Panc1 (cell line): ENCODE results near the gene IL13RA2. TPM values are rescaled to one million over a fixed set of nuclear protein-coding genes. Genes with fewer than 3 reads are reported as not detected.

Experiments
- ATAC-seq: fragments of 200-7000 bp; cut with Tn5 transposase; 2 replicates; pipeline ENCODE4 v1.9.1; 2020; ENCODE audit warnings: mild to moderate bottlenecking, moderate library complexity
- BruUV-seq: library from RNA; stranded (reverse); fragments of 400-500 nt; replicated peaks from 2 replicates; lab custom pipeline; 2021; lab: Mats Ljungman, UMichigan
- CTCF ChIA-PET: fragments of 300-600 bp; sonication (Branson Sonifier 250); formaldehyde crosslinking; loops from one replicate; lab custom pipeline; 2022; ENCODE audit warnings: antibody characterized with exemption; lab: Charles Lee
- POLR2A ChIA-PET: fragments of 300-600 bp; sonication (Branson Sonifier 250); formaldehyde crosslinking; loops from one replicate; lab custom pipeline; 2022; ENCODE audit warnings: antibody characterized with exemption; lab: Charles Lee
- DNase-seq: peaks from one replicate; pipeline ENCODE4 v3.0.0-alpha.2; 2010; ENCODE audit warnings: low read depth, low spot score
- H3K27ac ChIP-seq: 2 replicates; pipeline ENCODE4 v1.5.1; 2011; ENCODE audit warnings: mild to moderate bottlenecking, low read length, inconsistent platforms
- H3K27me3 ChIP-seq: fragments of 200-500 bp; sonication (Bioruptor generic); 2 replicates; pipeline ENCODE4 v1.6.0; 2014; ENCODE audit warnings: low read length, inconsistent platforms; ENCODE audit not compliant: control insufficient read depth, insufficient read depth
- H3K36me3 ChIP-seq: fragments of 200-500 bp; sonication (Bioruptor generic); 2 replicates; pipeline ENCODE4 v1.5.1; 2014; ENCODE audit warnings: inconsistent platforms, mild to moderate bottlenecking, low read length, moderate library complexity; ENCODE audit not compliant: control insufficient read depth, insufficient read depth
- H3K4me1 ChIP-seq: 2 replicates; pipeline ENCODE4 v1.5.1; 2011; ENCODE audit warnings: inconsistent platforms, mild to moderate bottlenecking, low read length, moderate library complexity; ENCODE audit not compliant: control insufficient read depth, insufficient read depth
- H3K4me3 ChIP-seq, 2 experiments: 2 replicates each; pipeline ENCODE4 v1.5.1; 2011 to 2012; ENCODE audit warnings: low read depth in 2 of 2, low read length in 2 of 2, mild to moderate bottlenecking in 2 of 2, inconsistent platforms in 1 of 2, moderate library complexity in 1 of 2
- H3K9me3 ChIP-seq: fragments of 200-500 bp; sonication (Bioruptor generic); 2 replicates; pipeline ENCODE4 v1.5.1; 2014; ENCODE audit warnings: low read depth, mild to moderate bottlenecking, inconsistent platforms, low read length, moderate library complexity; ENCODE audit not compliant: control insufficient read depth, insufficient read depth
- POLR2AphosphoS5 ChIP-seq: IDR thresholded peaks from 2 replicates; pipeline ENCODE4 v1.6.1; 2012; ENCODE audit warnings: mild to moderate bottlenecking, low read depth, low read length, moderate library complexity
- SIN3A ChIP-seq: IDR thresholded peaks from 2 replicates; pipeline ENCODE4 v1.6.1; 2012; ENCODE audit warnings: low read depth, mild to moderate bottlenecking, low read length, moderate library complexity, borderline replicate concordance; ENCODE audit not compliant: insufficient read depth
- TCF7L2 ChIP-seq: IDR thresholded peaks from 2 replicates; pipeline ENCODE4 v1.6.1; 2011; ENCODE audit warnings: mild to moderate bottlenecking, low read depth, low read length, inconsistent platforms
- in situ Hi-C: cut with HindIII; loops from 2 replicates; pipeline ENCODE4 v1.10.0; 2016; ENCODE audit warnings: low sequenced_read_pairs, low pct_unique_long_range_greater_than_20kb
- intact Hi-C: fragments of 100-400 bp; cut with micrococcal nuclease; formaldehyde crosslinking; loops from one replicate; pipeline ENCODE4 v1.10.0; 2022; ENCODE audit not compliant: unreplicated experiment
- total RNA-seq: library from RNA; stranded (reverse); gene quantifications from one replicate; pipeline ENCODE4 v1.2.1, GENCODE V29; 2021; ENCODE audit not compliant: unreplicated experiment
- TF ChIP-seq, protein P1 (sequence below): fragments of 450-650 bp; IDR thresholded peaks from 2 replicates; pipeline ENCODE4 v1.5.1; 2017; ENCODE audit warnings: mild to moderate bottlenecking
- TF ChIP-seq, protein P2 (sequence below), 2 experiments: IDR thresholded peaks; 2 replicates each; pipeline ENCODE4 v1.6.1; 2011 to 2012; ENCODE audit warnings: low read depth in 2 of 2, control low read depth in 1 of 2, low read length in 1 of 2, mild to moderate bottlenecking in 1 of 2, moderate library complexity in 1 of 2; ENCODE audit not compliant: insufficient read depth in 1 of 2

Gene IL13RA2
- total RNA-seq, 1 experiment from 2014 or later = not detected

DNA sequence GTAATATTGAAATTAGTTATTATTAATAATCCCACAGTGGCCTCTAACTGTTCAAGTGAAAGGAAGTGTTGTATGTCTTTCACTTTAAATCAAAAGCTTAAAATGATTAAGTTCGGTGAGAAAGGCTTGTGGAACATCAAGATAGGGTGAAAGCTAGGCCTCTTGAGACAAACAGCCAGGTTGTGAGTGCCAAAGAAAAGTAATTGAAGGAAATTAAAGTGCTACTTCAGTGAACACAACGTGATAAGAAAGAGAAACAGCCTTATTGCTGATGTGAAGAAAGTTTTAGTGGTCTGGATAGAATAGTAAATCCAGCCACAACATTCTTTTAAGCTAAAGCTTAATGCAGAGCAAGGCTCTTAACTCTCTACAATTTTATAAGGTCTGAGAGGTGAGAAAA lies 42.6 kb upstream of the IL13RA2 start:
- H3K36me3 ChIP-seq = no peaks in the 10 kb centered on the region
- ChIA-PET POLR2A (no interaction called here), CTCF (no interaction called here)
- no peak overlapping the region for H3K4me3 ChIP-seq
- H3K27ac ChIP-seq = no peak overlapping the region
- BruUV-seq = no TSS peak
- DNase-seq (no peak), ATAC-seq (no peak)
- no peak for TF ChIP-seq TCF7L2
- TF ChIP-seq POLR2AphosphoS5 = no peak
- TF ChIP-seq, protein P1, sequence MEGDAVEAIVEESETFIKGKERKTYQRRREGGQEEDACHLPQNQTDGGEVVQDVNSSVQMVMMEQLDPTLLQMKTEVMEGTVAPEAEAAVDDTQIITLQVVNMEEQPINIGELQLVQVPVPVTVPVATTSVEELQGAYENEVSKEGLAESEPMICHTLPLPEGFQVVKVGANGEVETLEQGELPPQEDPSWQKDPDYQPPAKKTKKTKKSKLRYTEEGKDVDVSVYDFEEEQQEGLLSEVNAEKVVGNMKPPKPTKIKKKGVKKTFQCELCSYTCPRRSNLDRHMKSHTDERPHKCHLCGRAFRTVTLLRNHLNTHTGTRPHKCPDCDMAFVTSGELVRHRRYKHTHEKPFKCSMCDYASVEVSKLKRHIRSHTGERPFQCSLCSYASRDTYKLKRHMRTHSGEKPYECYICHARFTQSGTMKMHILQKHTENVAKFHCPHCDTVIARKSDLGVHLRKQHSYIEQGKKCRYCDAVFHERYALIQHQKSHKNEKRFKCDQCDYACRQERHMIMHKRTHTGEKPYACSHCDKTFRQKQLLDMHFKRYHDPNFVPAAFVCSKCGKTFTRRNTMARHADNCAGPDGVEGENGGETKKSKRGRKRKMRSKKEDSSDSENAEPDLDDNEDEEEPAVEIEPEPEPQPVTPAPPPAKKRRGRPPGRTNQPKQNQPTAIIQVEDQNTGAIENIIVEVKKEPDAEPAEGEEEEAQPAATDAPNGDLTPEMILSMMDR = no peak
- no peak for TF ChIP-seq SIN3A
- TF ChIP-seq, protein P2, sequence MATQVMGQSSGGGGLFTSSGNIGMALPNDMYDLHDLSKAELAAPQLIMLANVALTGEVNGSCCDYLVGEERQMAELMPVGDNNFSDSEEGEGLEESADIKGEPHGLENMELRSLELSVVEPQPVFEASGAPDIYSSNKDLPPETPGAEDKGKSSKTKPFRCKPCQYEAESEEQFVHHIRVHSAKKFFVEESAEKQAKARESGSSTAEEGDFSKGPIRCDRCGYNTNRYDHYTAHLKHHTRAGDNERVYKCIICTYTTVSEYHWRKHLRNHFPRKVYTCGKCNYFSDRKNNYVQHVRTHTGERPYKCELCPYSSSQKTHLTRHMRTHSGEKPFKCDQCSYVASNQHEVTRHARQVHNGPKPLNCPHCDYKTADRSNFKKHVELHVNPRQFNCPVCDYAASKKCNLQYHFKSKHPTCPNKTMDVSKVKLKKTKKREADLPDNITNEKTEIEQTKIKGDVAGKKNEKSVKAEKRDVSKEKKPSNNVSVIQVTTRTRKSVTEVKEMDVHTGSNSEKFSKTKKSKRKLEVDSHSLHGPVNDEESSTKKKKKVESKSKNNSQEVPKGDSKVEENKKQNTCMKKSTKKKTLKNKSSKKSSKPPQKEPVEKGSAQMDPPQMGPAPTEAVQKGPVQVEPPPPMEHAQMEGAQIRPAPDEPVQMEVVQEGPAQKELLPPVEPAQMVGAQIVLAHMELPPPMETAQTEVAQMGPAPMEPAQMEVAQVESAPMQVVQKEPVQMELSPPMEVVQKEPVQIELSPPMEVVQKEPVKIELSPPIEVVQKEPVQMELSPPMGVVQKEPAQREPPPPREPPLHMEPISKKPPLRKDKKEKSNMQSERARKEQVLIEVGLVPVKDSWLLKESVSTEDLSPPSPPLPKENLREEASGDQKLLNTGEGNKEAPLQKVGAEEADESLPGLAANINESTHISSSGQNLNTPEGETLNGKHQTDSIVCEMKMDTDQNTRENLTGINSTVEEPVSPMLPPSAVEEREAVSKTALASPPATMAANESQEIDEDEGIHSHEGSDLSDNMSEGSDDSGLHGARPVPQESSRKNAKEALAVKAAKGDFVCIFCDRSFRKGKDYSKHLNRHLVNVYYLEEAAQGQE (IDR thresholded peaks at IDR 0.05; ENCODE audit: insufficient read depth in 1 of 2, low read depth in 2 of 2, low read length in 1 of 2) = no peak
- intact Hi-C loops (no loop called here), in situ Hi-C loops (no loop called here)
- H3K27me3 ChIP-seq = no peaks in the 10 kb centered on the region
- H3K4me1 ChIP-seq = no peaks in the 10 kb centered on the region
- H3K9me3 ChIP-seq = no peaks in the 10 kb centered on the region

DNA sequence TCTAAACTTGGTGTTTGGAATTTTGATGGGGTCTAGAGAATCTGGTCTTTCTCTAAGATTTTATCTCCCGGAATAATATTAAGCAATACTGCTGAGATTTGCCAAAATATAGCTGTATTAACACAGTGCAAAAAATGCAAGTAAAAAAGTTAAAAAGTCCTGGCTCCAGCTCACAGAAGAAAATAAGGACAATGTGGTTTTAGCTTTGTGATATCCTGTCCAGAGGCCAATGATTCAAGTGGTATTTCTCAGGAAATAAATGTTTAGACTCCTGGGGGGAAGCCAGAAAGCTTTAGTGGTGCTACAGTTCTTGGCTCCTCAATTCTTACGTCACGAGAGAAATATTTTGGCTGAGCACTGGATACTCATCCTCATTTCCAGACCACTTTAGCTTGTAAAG lies 40.9 kb upstream of the IL13RA2 start:
- no peak for DNase-seq
- intact Hi-C loops = no loop called here

More for the DNA sequence above, 40.9 kb upstream of the IL13RA2 start:
- TF ChIP-seq POLR2AphosphoS5 (no peak), SIN3A (no peak), TCF7L2 (no peak)
- TF ChIP-seq, protein P2 (IDR thresholded peaks at IDR 0.05; ENCODE audit: insufficient read depth in 1 of 2, low read depth in 2 of 2, low read length in 1 of 2) = no peak
- TF ChIP-seq, protein P1 = no peak
- no peak for ATAC-seq
- ChIA-PET POLR2A (no interaction called here), CTCF (no interaction called here)
- in situ Hi-C loops = no loop called here
- Histone ChIP-seq H3K36me3 (no peaks in the 10 kb centered on the region), H3K27me3 (no peaks in the 10 kb centered on the region), H3K9me3 (no peaks in the 10 kb centered on the region), H3K4me3 (no peak overlapping the region), H3K4me1 (no peaks in the 10 kb centered on the region), H3K27ac (no peak overlapping the region)
- BruUV-seq = no TSS peak
